Stimulated activated CD4-positive, alpha-beta T cell treated with anti-CD3 and anti-CD28 coated beads, TNF-alpha, amount 100 ng/mL, for 4 hours (primary cell): ENCODE measurements around the gene NAV2.

ENCODE experiments used
- DNase-seq, 3 experiments: peaks; one replicate each; pipeline ENCODE4 v3.0.0-alpha.2; 2020; ENCODE audit warnings: low read depth in 3 of 3

The NAV2 gene

GRCh38 chr11:19810852-19811251, 98.2 kb downstream of the NAV2 start:
- no peak for DNase-seq

- no peak for DNase-seq
Observed at GRCh38 chr11:19811380-19811779, 98.7 kb downstream of the NAV2 start.

- DNase-seq: no peak
Observed at GRCh38 chr11:19812096-19812495, 99.5 kb downstream of the NAV2 start.

GRCh38 chr11:19812710-19813109, 100.1 kb downstream of the NAV2 start:
- no peak for DNase-seq

GRCh38 chr11:19813158-19813879, 100.7 kb downstream of the NAV2 start:
- no peak for DNase-seq

- no peak for DNase-seq
Observed at GRCh38 chr11:19814421-19814820, 101.8 kb downstream of the NAV2 start.

- no peak for DNase-seq
Observed at GRCh38 chr11:19816040-19816439, 103.4 kb downstream of the NAV2 start.

GRCh38 chr11:19816817-19817216, 104.2 kb downstream of the NAV2 start:
- DNase-seq: no peak

GRCh38 chr11:19817265-19817851, 104.7 kb downstream of the NAV2 start:
- no peak for DNase-seq

GRCh38 chr11:19817870-19818269, 105.2 kb downstream of the NAV2 start:
- DNase-seq: no peak

GRCh38 chr11:19818619-19819018, 106.0 kb downstream of the NAV2 start:
- DNase-seq: no peak

- no peak for DNase-seq
Observed at GRCh38 chr11:19819148-19819547, 106.5 kb downstream of the NAV2 start.

- no peak for DNase-seq
Observed at GRCh38 chr11:19820100-19820499, 107.5 kb downstream of the NAV2 start.

GRCh38 chr11:19821412-19821875, 108.8 kb downstream of the NAV2 start:
- DNase-seq: no peak

GRCh38 chr11:19821993-19822392, 109.4 kb downstream of the NAV2 start:
- DNase-seq: no peak

GRCh38 chr11:19822531-19822930, 109.9 kb downstream of the NAV2 start:
- no peak for DNase-seq

GRCh38 chr11:19826606-19827005, 114.0 kb downstream of the NAV2 start:
- DNase-seq: no peak

GRCh38 chr11:19827399-19828135, 114.9 kb downstream of the NAV2 start:
- no peak for DNase-seq

- no peak for DNase-seq
Observed at GRCh38 chr11:19828382-19829108, 115.9 kb downstream of the NAV2 start.

GRCh38 chr11:19829109-19829837, 116.6 kb downstream of the NAV2 start:
- no peak for DNase-seq

GRCh38 chr11:19832086-19832750, 119.6 kb downstream of the NAV2 start:
- DNase-seq: no peak
